Activated CD8-positive, alpha-beta T cell treated with anti-CD3 and anti-CD28 coated beads for 36 hours (primary cell): ENCODE data around the gene PSMD3. TPM values are rescaled to one million over a fixed set of nuclear protein-coding genes. Genes with fewer than 3 reads are reported as not detected.
"Not testable (repeated sequence)": the region's sequence is repeated elsewhere in the genome, so short reads cannot be mapped to it uniquely, and the experiment has no call there.

Experiments
- ATAC-seq: fragments of 200-7000 bp; cut with Tn5 transposase; one replicate; pipeline ENCODE4 v1.10.0; 2021; ENCODE audit warnings: mild to moderate bottlenecking, moderate library complexity
- CTCF ChIA-PET: fragments of 350-600 bp; sonication (Branson Sonifier 250); formaldehyde crosslinking; loops from one replicate; lab custom pipeline; 2021; ENCODE audit warnings: antibody characterized with exemption; lab: Charles Lee
- POLR2A ChIA-PET: fragments of 350-600 bp; sonication (Branson Sonifier 250); formaldehyde crosslinking; loops from one replicate; lab custom pipeline; 2021; ENCODE audit warnings: antibody characterized with exemption; lab: Charles Lee
- DNase-seq: peaks from one replicate; pipeline ENCODE4 v3.0.0-alpha.2; 2020
- H3K27ac Mint-ChIP-seq: one replicate; pipeline ENCODE4 v1.8.0; 2021; ENCODE audit warnings: mild to moderate bottlenecking, mixed read lengths
- H3K27me3 Mint-ChIP-seq: one replicate; pipeline ENCODE4 v1.8.0; 2021; ENCODE audit warnings: mixed read lengths
- H3K36me3 Mint-ChIP-seq: one replicate; pipeline ENCODE4 v1.8.0; 2021; ENCODE audit warnings: low read depth, mixed read lengths
- H3K4me1 Mint-ChIP-seq: one replicate; pipeline ENCODE4 v1.8.0; 2021; ENCODE audit warnings: low read depth, mixed read lengths
- H3K4me3 Mint-ChIP-seq: one replicate; pipeline ENCODE4 v1.8.0; 2021; ENCODE audit warnings: mild to moderate bottlenecking, moderate library complexity, mixed read lengths
- H3K9me3 Mint-ChIP-seq: one replicate; pipeline ENCODE4 v1.8.0; 2021; ENCODE audit warnings: mixed read lengths
- intact Hi-C: fragments of 100-400 bp; cut with micrococcal nuclease; formaldehyde crosslinking; loops from one replicate; pipeline ENCODE4 v1.10.0; 2022
- total RNA-seq, 2 experiments: library from RNA; stranded (reverse); gene quantifications; one replicate each; pipeline ENCODE4 v1.2.3, GENCODE V29; 2021
- TF ChIP-seq, protein P1 (sequence below): fragments of 200-600 bp; IDR thresholded peaks from one replicate; pipeline ENCODE4 v1.8.0; 2022; ENCODE audit warnings: antibody characterized with exemption, mild to moderate bottlenecking

Gene PSMD3
- total RNA-seq, 2 experiments from 2014 or later, result 149 to 153 TPM

DNA sequence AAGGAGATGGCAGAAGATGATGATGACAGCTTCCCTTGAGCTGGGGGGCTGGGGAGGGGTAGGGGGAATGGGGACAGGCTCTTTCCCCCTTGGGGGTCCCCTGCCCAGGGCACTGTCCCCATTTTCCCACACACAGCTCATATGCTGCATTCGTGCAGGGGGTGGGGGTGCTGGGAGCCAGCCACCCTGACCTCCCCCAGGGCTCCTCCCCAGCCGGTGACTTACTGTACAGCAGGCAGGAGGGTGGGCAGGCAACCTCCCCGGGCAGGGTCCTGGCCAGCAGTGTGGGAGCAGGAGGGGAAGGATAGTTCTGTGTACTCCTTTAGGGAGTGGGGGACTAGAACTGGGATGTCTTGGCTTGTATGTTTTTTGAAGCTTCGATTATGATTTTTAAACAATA lies 16.9 kb downstream of the PSMD3 start:
- ChIA-PET POLR2A (interaction anchor here (1.1 to 1.8 kb wide), 2 partner anchors 14 to 18 kb away, joined by 3 to 5 read pairs; no protein-coding TSS in a partner anchor), CTCF (interaction anchor here (1.1 to 2.2 kb wide), 3 partner anchors 29 to 30 kb away, joined by 3 to 9 read pairs (median 4); no protein-coding TSS in a partner anchor)
- DNase-seq (no peak), ATAC-seq (no peak)
- H3K9me3 Mint-ChIP-seq, result no peaks in the 10 kb centered on the region
- peaks cover 6% of the 10 kb centered on the region for H3K4me1 Mint-ChIP-seq
- TF ChIP-seq, protein P1, sequence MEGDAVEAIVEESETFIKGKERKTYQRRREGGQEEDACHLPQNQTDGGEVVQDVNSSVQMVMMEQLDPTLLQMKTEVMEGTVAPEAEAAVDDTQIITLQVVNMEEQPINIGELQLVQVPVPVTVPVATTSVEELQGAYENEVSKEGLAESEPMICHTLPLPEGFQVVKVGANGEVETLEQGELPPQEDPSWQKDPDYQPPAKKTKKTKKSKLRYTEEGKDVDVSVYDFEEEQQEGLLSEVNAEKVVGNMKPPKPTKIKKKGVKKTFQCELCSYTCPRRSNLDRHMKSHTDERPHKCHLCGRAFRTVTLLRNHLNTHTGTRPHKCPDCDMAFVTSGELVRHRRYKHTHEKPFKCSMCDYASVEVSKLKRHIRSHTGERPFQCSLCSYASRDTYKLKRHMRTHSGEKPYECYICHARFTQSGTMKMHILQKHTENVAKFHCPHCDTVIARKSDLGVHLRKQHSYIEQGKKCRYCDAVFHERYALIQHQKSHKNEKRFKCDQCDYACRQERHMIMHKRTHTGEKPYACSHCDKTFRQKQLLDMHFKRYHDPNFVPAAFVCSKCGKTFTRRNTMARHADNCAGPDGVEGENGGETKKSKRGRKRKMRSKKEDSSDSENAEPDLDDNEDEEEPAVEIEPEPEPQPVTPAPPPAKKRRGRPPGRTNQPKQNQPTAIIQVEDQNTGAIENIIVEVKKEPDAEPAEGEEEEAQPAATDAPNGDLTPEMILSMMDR, result no peak
- H3K27ac Mint-ChIP-seq, result no peak overlapping the region
- intact Hi-C loops, result no loop called here
- peaks cover 44% of the 10 kb centered on the region for H3K36me3 Mint-ChIP-seq
- no peaks in the 10 kb centered on the region for H3K27me3 Mint-ChIP-seq
- no peak overlapping the region for H3K4me3 Mint-ChIP-seq

DNA sequence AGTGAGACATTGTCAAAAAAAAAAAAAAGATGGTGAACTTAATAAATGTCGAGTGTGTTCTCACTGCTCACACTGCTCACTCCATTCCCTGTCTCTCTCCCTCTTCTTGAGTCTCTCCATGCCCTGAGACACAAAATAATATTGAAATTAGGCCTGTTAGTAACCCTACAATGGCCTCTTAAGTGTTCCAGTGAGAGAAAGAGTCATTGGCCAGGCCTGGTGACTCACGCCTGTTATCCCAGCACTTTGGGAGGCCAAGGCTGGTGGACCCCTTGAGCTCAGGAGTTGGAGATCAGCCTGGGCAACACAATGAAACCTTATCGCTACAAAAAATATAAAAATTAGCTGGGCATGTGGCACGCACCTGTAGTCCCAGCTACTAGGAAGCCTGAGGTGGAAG lies 18.5 kb downstream of the PSMD3 start:
- TF ChIP-seq, protein P1, result no peak
- intact Hi-C loops, result no loop called here
- ATAC-seq, result no peak

DNA sequence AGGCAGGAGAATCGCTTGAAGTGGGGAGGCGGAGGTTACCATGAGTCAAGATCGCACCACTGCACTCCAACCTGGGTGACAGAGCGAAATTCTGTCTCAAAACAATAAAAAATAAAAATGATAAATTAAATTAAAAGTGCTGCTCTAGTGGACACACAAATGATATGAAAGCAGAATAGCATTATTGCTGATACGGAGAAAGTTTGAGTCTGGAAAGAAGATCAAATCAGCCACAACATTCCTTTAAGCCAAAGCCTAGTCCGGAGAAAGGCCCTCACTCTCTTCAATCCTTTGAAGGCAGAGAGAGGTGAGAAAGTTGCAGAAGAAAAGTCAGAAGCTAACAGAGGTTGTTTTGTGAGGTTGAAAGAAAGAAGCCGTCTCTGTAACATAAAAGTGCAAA lies 19.6 kb downstream of the PSMD3 start:
- H3K27ac Mint-ChIP-seq, result no peak overlapping the region
- POLR2A ChIA-PET, result interaction anchor here (1.3 kb wide), 1 partner anchor 14 kb away, joined by 3 read pairs; no protein-coding TSS in a partner anchor
- peaks cover 6% of the 10 kb centered on the region for H3K4me1 Mint-ChIP-seq
- DNase-seq (no peak), ATAC-seq (no peak)
- intact Hi-C loops, result no loop called here
- peaks cover 21% of the 10 kb centered on the region for H3K36me3 Mint-ChIP-seq
- H3K4me3 Mint-ChIP-seq, result no peak overlapping the region
- TF ChIP-seq, protein P1, result no peak
- no peaks in the 10 kb centered on the region for H3K27me3 Mint-ChIP-seq
- no peaks in the 10 kb centered on the region for H3K9me3 Mint-ChIP-seq
- CTCF ChIA-PET, result interaction anchor here (1.1 to 2.1 kb wide), 4 partner anchors 13 to 76 kb away, joined by 3 to 11 read pairs (median 4); partner anchors contain the start of gene PSMD3

More for the DNA sequence above, 18.5 kb downstream of the PSMD3 start:
- H3K27ac Mint-ChIP-seq, result no peak overlapping the region
- no peak overlapping the region for H3K4me3 Mint-ChIP-seq
- H3K4me1 Mint-ChIP-seq, result peaks cover 6% of the 10 kb centered on the region
- DNase-seq, result no peak
- CTCF ChIA-PET, result interaction anchor here (2.1 kb wide), 1 partner anchor 77 kb away, joined by 6 read pairs; no protein-coding TSS in a partner anchor
- POLR2A ChIA-PET, result interaction anchor here (0.9 to 1.3 kb wide), 2 partner anchors 13 to 18 kb away, joined by 3 to 4 read pairs; partner anchors contain the start of gene PSMD3
- no peaks in the 10 kb centered on the region for H3K27me3 Mint-ChIP-seq
- peaks cover 30% of the 10 kb centered on the region for H3K36me3 Mint-ChIP-seq
- no peaks in the 10 kb centered on the region for H3K9me3 Mint-ChIP-seq

DNA sequence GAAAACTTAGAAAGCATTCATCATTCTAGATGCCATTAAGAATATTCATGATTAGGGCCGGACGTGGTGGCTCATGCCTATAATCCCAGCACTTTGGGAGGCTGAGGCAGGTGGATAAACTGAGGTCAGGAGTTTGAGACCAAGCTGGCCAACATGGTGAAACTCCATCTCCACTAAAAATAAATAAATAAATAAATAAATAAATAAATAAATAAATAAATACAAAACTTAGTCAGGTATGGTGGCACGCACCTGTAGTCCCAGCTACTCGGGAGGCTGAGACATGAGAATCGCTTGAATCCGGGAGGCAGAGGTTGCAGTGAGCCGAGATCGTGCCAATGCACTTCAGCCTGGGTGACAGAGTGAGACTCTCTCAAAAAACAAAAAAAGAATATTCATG lies 20.7 kb downstream of the PSMD3 start:
- CTCF ChIA-PET, result interaction anchor here (0.7 to 2.1 kb wide), 4 partner anchors 12 to 75 kb away, joined by 3 to 11 read pairs (median 4); no protein-coding TSS in a partner anchor
- intact Hi-C loops, H3K27ac Mint-ChIP-seq, H3K4me1 Mint-ChIP-seq, H3K27me3 Mint-ChIP-seq, H3K4me3 Mint-ChIP-seq, ATAC-seq, DNase-seq, POLR2A ChIA-PET, H3K9me3 Mint-ChIP-seq: not testable (repeated sequence)
- peaks cover 11% of the 10 kb centered on the region for H3K36me3 Mint-ChIP-seq

DNA sequence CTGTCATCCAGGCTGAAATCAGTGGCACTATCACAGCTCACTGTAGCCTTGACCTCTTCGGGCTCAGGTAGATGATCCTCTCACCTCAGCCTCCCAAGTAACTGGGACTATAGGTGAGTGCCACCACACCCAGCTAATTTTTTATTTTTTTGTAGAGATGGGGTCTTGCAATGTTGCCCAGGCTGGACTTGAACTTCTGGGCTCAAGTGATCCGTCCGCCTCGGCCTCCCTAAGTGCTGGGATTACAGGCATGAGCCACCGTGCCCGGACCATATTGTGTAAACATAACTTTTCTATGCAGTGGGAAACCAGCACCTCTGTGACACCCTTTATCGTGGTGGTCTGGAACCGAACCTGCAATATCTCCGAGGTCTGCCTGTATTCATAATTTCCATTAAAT lies 23.5 kb downstream of the PSMD3 start:
- Mint-ChIP-seq H3K27me3 (no peaks in the 10 kb centered on the region), H3K4me3 (no peak overlapping the region), H3K27ac (no peak overlapping the region), H3K9me3 (no peaks in the 10 kb centered on the region), H3K4me1 (peaks cover 4% of the 10 kb centered on the region), H3K36me3 (no peaks in the 10 kb centered on the region)
- intact Hi-C loops, result no loop called here
- POLR2A ChIA-PET, result no interaction called here
- DNase-seq (no peak), ATAC-seq (no peak)
- TF ChIP-seq, protein P1, result no peak
- CTCF ChIA-PET, result interaction anchor here (0.7 to 1.1 kb wide), 3 partner anchors 22 to 72 kb away, joined by 4 read pairs; no protein-coding TSS in a partner anchor
